ENCODE data around the gene RAB40C. TPM values are rescaled to one million over a fixed set of nuclear protein-coding genes. Genes with fewer than 3 reads are reported as not detected.

The RAB40C gene
- total and polyA plus RNA-seq, 2 donors = 20.1 to 43.3 TPM

DNA sequence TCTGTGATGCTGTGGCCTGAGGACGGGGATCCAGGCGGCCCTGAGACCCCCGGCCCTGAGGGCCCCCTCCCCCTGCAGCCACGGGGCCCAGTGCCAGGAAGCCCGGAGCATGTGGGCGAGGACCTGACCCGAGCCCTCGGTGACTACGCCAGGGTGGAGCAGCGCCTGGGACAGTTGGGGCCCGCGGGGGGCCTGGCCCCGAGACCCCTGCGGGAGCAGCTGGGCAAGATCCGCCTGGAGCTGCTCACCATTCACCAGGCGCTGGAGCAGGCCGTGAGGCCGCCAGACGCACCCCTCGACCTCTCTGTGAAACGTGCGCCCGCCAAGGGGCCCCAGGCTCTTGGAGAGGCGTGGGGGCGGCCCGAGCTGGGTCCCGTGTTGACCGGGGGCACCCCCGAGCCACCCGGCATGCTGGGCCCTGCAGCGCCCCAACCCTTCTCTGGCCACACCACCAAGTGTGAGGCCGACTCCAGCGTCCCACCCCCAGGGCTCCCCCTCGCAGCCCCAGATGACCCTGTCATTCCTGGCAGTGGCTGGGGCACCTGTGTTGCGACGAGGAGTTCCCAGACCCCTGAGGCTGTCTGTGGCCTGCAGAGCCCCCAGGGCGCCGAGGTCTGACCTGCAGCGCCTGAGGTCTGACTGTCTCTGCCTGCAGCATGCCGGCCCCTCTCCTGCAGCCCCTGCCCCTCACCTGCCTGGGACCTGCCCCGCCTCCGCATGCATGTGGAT is 25.0 kb upstream of the RAB40C start:
- peaks cover 15 to 35% of the 10 kb centered on the region in 2 donors for H3K4me1 ChIP-seq (ENCODE audit: control insufficient read depth in 2 of 2, insufficient read depth in 2 of 2, low read length in 2 of 2)
- 96% methylated on average over 42 of the region's 42 CpGs for WGBS
- H3K27ac ChIP-seq (ENCODE audit: low read depth in 1 of 2, low read length in 1 of 2) = no peak overlapping the region
- DNase-seq (ENCODE audit: low read depth in 6 of 9, low spot score in 9 of 9) = no peak
- peaks cover 29 to 30% of the 10 kb centered on the region in 2 donors for H3K27me3 ChIP-seq (ENCODE audit: control insufficient read depth in 2 of 2, insufficient read depth in 1 of 2, low read length in 1 of 2)
- no peaks in the 10 kb centered on the region for H3K36me3 ChIP-seq (ENCODE audit: control insufficient read depth in 2 of 2, insufficient read depth in 2 of 2, low read length in 1 of 2)
- no peak overlapping the region for H3K4me3 ChIP-seq (ENCODE audit: low read length in 2 of 2)
- peaks cover 0 to 4% of the 10 kb centered on the region in 2 donors for H3K9me3 ChIP-seq (ENCODE audit: control insufficient read depth in 2 of 2, insufficient read depth in 1 of 2, low read length in 1 of 2)

DNA sequence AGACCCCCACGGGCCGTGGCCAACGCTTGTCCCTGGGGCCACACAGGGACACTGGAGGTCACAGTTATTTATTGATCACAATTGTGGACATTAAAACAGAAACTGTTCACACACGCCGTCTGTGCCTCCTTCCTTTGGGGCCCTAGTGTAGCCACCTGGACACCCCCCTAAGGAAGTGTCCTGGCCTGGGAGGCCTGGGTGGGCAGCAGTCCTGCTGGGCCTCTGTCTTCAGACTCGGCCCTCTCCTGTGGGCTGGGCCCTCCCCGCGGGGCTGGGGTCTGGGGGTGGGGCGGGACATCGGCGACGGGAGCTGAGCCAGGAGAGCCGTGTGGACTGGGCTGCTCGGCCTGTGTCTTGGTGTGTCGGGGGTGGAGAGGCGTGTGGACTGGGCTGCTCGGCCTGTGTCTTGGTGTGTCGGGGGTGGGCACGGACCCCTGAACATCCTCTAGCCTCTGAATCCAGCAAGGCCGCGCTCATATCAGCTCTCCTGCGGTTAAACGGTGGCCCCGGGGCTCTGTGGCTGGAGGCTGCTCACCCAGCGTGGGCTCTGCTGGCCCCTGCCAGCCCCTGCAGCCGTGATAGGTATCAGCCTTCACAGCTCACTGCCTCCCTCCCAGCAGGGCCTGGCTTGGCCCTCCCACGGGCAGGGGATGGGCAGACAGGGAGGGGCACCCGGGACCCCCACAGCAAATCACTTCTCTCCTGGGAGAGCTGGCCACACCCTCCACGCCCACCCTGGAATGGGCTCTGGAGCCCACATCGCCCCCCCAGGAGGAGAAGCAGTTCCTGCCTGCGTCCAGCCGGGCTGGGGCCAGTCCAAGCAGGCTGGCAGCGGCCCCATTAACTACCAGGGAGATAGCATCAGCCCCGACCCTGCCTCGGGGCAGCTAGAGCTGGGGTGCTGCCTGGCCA is 24.2 kb upstream of the RAB40C start:
- Histone ChIP-seq H3K27ac (ENCODE audit: low read depth in 1 of 2, low read length in 1 of 2) (peak overlapping the region in 1 of 2 donors; percentile 90), H3K36me3 (ENCODE audit: control insufficient read depth in 2 of 2, insufficient read depth in 2 of 2, low read length in 1 of 2) (no peaks in the 10 kb centered on the region), H3K4me1 (ENCODE audit: control insufficient read depth in 2 of 2, insufficient read depth in 2 of 2, low read length in 2 of 2) (peaks cover 16 to 38% of the 10 kb centered on the region in 2 donors), H3K4me3 (ENCODE audit: low read length in 2 of 2) (no peak overlapping the region), H3K9me3 (ENCODE audit: control insufficient read depth in 2 of 2, insufficient read depth in 1 of 2, low read length in 1 of 2) (peaks cover 0 to 4% of the 10 kb centered on the region in 2 donors), H3K27me3 (ENCODE audit: control insufficient read depth in 2 of 2, insufficient read depth in 1 of 2, low read length in 1 of 2) (peaks cover 22 to 30% of the 10 kb centered on the region in 2 donors)
- WGBS = 90% methylated on average over 35 of the region's 35 CpGs
- DNase-seq (ENCODE audit: low read depth in 6 of 9, low spot score in 9 of 9) = no peak

DNA sequence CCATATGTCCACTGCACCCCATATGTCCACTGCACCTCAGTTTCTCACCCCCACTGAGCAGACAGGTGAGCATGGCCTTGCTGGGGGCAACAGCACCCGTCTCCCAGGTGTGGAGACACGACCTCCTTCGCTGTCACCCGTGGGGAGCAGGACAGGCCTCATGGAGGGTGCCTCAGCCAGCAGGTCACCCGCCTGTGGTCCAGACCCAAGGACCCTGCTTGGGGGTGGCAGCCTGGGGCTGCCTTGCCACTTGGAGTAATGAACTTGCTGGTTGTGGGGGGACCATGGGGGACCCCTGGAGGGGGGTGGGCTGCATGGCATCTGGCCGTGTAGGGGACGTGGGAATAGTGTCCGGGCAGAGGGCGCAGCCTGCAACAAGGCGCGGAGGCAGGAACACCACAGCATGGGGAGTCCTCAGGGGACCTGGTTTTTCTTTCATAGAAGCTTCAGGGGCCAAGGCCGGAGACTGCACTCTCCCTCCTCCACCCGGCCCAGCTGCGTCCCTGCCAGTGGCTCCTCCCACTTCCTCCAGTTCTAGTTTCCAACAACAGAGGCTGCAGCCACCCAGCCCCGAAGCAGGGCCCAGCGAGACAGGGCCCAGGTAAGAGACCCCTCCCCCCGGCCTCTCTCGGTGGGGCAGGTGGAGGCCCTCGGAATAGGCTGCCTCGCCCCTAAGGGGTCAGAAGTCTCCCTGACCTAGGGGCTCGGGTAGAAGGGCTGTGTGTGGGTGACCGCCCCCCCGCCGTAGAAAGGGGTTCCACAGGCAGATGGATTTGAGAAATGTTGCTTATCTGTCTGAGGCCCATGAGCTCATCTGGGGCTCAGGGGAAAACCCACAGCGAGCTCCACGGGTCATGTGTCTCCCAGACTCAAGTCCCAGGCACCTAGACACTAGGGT is 23.1 kb upstream of the RAB40C start, which contains the start of gene NHLRC4:
Gene NHLRC4 (plus strand): TSS at position 531 of the 898 bp plus-strand sequence. CDS start 1,043 bp downstream, outside the sequence.
- peaks cover 18 to 43% of the 10 kb centered on the region in 2 donors for H3K4me1 ChIP-seq (ENCODE audit: control insufficient read depth in 2 of 2, insufficient read depth in 2 of 2, low read length in 2 of 2)
- DNase-seq (ENCODE audit: low read depth in 6 of 9, low spot score in 9 of 9) = peak in 8 of 9 donors; percentile 52 to 89 (median 74)
- peak within 1 kb of the TSS; percentile 47 to 49 for H3K4me3 ChIP-seq (ENCODE audit: low read length in 2 of 2)
- H3K9me3 ChIP-seq (ENCODE audit: control insufficient read depth in 2 of 2, insufficient read depth in 1 of 2, low read length in 1 of 2) = peaks cover 0 to 4% of the 10 kb centered on the region in 2 donors
- 33% methylated on average over 26 of the region's 26 CpGs for WGBS
- H3K36me3 ChIP-seq (ENCODE audit: control insufficient read depth in 2 of 2, insufficient read depth in 2 of 2, low read length in 1 of 2) = no peaks in the 10 kb centered on the region
- H3K27me3 ChIP-seq (ENCODE audit: control insufficient read depth in 2 of 2, insufficient read depth in 1 of 2, low read length in 1 of 2) = peaks cover 11 to 19% of the 10 kb centered on the region in 2 donors
- H3K27ac ChIP-seq (ENCODE audit: low read depth in 1 of 2, low read length in 1 of 2) = peak within 1 kb of the TSS; percentile 80 to 90

DNA sequence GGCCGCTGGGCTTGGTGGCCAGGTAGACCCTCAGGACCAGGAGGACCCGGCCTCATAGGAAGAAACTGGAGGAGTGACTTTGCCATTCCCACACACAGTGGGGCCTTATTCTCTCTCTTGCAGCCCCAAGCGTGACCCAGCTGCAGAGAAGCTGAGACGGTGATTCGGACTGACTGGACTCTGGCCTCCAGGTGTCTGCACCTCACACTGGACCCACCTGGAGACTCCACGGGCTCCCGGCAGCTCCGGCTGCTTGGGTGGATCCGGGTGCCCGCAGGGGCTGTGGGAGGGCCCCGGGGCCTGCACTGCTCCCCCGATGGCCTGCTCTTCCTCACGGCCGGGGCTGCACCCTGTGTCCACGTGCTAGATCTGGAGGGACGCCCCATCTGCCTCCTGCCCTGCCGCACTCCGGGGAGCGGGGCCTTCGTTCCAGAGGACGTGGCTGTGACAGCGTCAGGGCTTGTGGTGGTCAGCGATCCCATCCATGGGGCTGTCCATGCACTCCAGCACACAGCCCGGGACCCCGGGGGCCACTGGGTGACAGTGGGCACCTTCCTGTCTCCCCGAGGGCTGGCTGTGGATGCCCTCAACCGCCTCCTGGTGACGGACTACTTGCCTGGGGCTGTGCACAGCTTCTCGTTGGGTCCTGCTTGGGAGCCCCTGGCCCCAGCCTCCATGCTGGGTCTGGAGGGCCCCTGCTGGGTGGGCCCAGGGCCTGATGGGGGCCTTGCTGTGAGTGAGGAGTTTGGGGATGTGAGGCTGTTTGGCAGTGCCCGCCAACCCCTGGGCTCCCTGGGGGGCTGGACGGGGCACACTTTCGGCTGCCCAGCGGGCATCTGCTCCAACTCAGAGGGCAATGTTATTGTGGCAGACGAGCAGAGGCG is 22.3 kb upstream of the RAB40C start:
- peaks cover 18 to 43% of the 10 kb centered on the region in 2 donors for H3K4me1 ChIP-seq (ENCODE audit: control insufficient read depth in 2 of 2, insufficient read depth in 2 of 2, low read length in 2 of 2)
- peak overlapping the region; percentile 80 to 90 for H3K27ac ChIP-seq (ENCODE audit: low read depth in 1 of 2, low read length in 1 of 2)
- WGBS = 97% methylated on average over 35 of the region's 35 CpGs
- H3K9me3 ChIP-seq (ENCODE audit: control insufficient read depth in 2 of 2, insufficient read depth in 1 of 2, low read length in 1 of 2) = peaks cover 0 to 4% of the 10 kb centered on the region in 2 donors
- peak overlapping the region; percentile 47 to 49 for H3K4me3 ChIP-seq (ENCODE audit: low read length in 2 of 2)
- no peak for DNase-seq (ENCODE audit: low read depth in 6 of 9, low spot score in 9 of 9)
- peaks cover 0 to 7% of the 10 kb centered on the region in 2 donors for H3K36me3 ChIP-seq (ENCODE audit: control insufficient read depth in 2 of 2, insufficient read depth in 2 of 2, low read length in 1 of 2)
- H3K27me3 ChIP-seq (ENCODE audit: control insufficient read depth in 2 of 2, insufficient read depth in 1 of 2, low read length in 1 of 2) = peaks cover 5 to 10% of the 10 kb centered on the region in 2 donors

DNA sequence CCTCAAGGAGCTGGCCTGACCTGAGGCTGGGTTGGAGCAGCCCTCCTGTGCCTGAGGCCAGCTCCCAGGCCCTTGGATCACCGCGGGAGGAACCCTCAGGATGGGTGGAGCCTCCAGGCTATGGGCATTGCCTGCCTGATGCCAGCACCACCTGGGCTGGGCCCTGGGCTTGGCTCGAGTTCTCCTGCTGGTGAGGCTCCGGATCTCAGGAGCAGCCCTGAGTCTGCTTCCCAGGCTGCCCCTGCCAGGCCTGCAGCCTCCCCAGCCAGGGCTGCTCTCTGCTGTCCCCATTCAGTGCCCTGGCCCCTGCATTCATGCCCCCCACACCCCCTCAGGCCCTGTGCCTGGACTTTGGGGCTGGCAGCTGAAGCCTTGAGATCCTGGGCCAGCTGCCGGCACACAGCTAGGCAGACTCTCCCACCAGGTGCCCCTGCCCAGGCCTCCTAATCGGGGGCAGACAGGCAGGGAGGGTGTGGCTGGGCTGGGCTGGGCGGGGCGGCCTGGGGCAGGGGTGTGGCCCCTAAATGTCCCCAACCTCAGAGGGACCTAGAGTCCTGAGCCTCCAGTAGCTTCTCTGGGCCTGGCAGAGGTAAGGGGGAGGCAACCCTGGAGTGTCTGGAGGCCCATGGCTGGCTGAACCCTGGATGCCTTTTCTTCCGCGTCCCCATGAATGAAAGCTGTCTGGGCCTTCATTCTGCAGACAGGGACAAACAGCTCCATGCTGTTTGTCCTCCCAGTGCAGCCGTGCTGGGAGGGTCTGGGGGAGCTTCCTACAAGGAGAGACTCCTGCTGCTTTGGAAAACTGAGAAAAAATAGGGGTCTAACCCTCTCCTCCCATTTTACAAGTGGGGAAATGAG is 21.2 kb upstream of the RAB40C start:
- H3K36me3 ChIP-seq (ENCODE audit: control insufficient read depth in 2 of 2, insufficient read depth in 2 of 2, low read length in 1 of 2) = peaks cover 0 to 8% of the 10 kb centered on the region in 2 donors
- DNase-seq (ENCODE audit: low read depth in 6 of 9, low spot score in 9 of 9) = no peak
- H3K9me3 ChIP-seq (ENCODE audit: control insufficient read depth in 2 of 2, insufficient read depth in 1 of 2, low read length in 1 of 2) = peaks cover 0 to 4% of the 10 kb centered on the region in 2 donors
- H3K27me3 ChIP-seq (ENCODE audit: control insufficient read depth in 2 of 2, insufficient read depth in 1 of 2, low read length in 1 of 2) = peaks cover 0 to 1% of the 10 kb centered on the region in 2 donors
- H3K4me1 ChIP-seq (ENCODE audit: control insufficient read depth in 2 of 2, insufficient read depth in 2 of 2, low read length in 2 of 2) = peaks cover 18 to 43% of the 10 kb centered on the region in 2 donors
- H3K27ac ChIP-seq (ENCODE audit: low read depth in 1 of 2, low read length in 1 of 2) = peak overlapping the region in 1 of 2 donors; percentile 31
- peak overlapping the region; percentile 60 to 89 for H3K4me3 ChIP-seq (ENCODE audit: low read length in 2 of 2)
- WGBS = 94% methylated on average over 11 of the region's 11 CpGs

DNA sequence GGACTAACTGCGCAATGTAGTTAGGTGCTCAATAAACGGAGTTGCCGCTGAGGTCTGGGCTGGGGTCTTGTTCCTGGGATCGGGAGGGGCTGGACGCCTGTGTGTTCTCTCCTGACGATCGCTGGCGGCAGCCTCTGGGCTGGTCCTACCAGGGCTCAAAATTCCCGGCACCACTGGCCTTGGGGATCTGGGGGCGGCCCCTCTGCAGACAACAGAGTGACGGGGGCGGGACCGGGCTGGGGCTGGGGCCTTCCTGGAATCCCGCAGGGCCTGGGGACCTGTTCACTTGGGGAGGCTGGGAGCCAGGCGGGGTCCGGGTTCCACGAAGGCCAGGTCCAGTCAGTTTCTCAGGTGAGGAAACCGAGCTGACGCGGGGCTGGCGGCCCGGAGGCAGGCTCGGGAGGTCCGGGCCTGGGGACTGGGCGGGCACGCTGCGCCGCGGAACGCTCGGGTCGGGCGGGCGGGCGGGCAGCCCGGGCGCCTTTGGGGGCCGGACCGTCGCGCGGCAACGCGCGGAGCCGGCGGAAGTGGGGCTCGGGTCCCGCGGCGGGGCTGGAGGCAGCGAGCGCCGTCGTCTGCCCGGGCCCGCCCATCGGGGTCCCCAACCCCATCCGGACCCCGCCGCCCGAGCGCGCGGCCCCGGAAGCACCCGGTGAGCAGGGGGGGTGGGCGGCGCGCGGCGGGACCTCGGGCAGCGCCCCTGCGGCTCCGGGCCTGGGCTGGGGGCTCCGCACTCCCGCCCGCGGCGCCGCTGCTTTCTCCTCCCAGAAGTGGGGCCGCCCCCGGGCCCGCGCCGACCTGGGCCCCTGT is 20.2 kb upstream of the RAB40C start, which contains the start of gene PIGQ:
Gene PIGQ (plus strand): TSS at position 524 of the 810 bp plus-strand sequence. CDS start 4,107 bp downstream, outside the sequence.
- Histone ChIP-seq H3K27ac (ENCODE audit: low read depth in 1 of 2, low read length in 1 of 2) (peak within 1 kb of the TSS; percentile 72 to 88), H3K4me1 (ENCODE audit: control insufficient read depth in 2 of 2, insufficient read depth in 2 of 2, low read length in 2 of 2) (peaks cover 18 to 43% of the 10 kb centered on the region in 2 donors), H3K4me3 (ENCODE audit: low read length in 2 of 2) (peak within 1 kb of the TSS; percentile 62 to 89), H3K36me3 (ENCODE audit: control insufficient read depth in 2 of 2, insufficient read depth in 2 of 2, low read length in 1 of 2) (peaks cover 5 to 19% of the 10 kb centered on the region in 2 donors), H3K27me3 (ENCODE audit: control insufficient read depth in 2 of 2, insufficient read depth in 1 of 2, low read length in 1 of 2) (no peaks in the 10 kb centered on the region), H3K9me3 (ENCODE audit: control insufficient read depth in 2 of 2, insufficient read depth in 1 of 2, low read length in 1 of 2) (peaks cover 0 to 4% of the 10 kb centered on the region in 2 donors)
- peak in 6 of 9 donors; percentile 45 to 76 (median 58) for DNase-seq (ENCODE audit: low read depth in 6 of 9, low spot score in 9 of 9)
- WGBS = 2% methylated on average over 87 of the region's 87 CpGs
